HG02840 (cell line): ENCODE results near the gene PSMF1.

Experiments used
- ATAC-seq: cut with Tn5 transposase; IDR thresholded peaks from one replicate; pipeline ENCODE4 v1.9.1; 2021; ENCODE audit warnings: mild to moderate bottlenecking, moderate library complexity, moderate number of reproducible peaks; ENCODE audit not compliant: unreplicated experiment, low FRiP score

Gene PSMF1

GRCh38 chr20:1163105-1163504, 44.7 kb downstream of the PSMF1 start:
- no peak for ATAC-seq

GRCh38 chr20:1163653-1164052, 45.3 kb downstream of the PSMF1 start:
- no peak for ATAC-seq

GRCh38 chr20:1164871-1165270, 46.5 kb downstream of the PSMF1 start:
- no peak for ATAC-seq

- no peak for ATAC-seq
Measured at GRCh38 chr20:1165521-1165920, 47.1 kb downstream of the PSMF1 start.

- no peak for ATAC-seq
Measured at GRCh38 chr20:1165941-1166340, 47.5 kb downstream of the PSMF1 start.

- no peak for ATAC-seq
Measured at GRCh38 chr20:1166948-1167720, 48.7 kb downstream of the PSMF1 start.

- no peak for ATAC-seq
Measured at GRCh38 chr20:1169224-1169623, 50.8 kb downstream of the PSMF1 start.

- ATAC-seq, result no peak
Measured at GRCh38 chr20:1171461-1172093, 53.2 kb downstream of the PSMF1 start.

GRCh38 chr20:1173698-1174097, 55.3 kb downstream of the PSMF1 start:
- ATAC-seq, result no peak

GRCh38 chr20:1174787-1175186, 56.4 kb downstream of the PSMF1 start:
- ATAC-seq, result no peak

- no peak for ATAC-seq
Measured at GRCh38 chr20:1177680-1178079, 59.3 kb downstream of the PSMF1 start.

- ATAC-seq, result no peak
Measured at GRCh38 chr20:1178103-1178502, 59.7 kb downstream of the PSMF1 start.

- no peak for ATAC-seq
Measured at GRCh38 chr20:1178623-1179022, 60.2 kb downstream of the PSMF1 start.

- no peak for ATAC-seq
Measured at GRCh38 chr20:1180949-1181348, 62.5 kb downstream of the PSMF1 start.

- no peak for ATAC-seq
Measured at GRCh38 chr20:1182106-1182505, 63.7 kb downstream of the PSMF1 start.

- ATAC-seq, result no peak
Measured at GRCh38 chr20:1183153-1183552, 64.8 kb downstream of the PSMF1 start.

GRCh38 chr20:1184260-1184637, 65.8 kb downstream of the PSMF1 start:
- no peak for ATAC-seq

GRCh38 chr20:1184638-1185315, 66.4 kb downstream of the PSMF1 start, which contains the start of gene TMEM74B:
Gene TMEM74B, minus strand, starts transcription at chr20:1184981. Its CDS starts 1,180 bp downstream, at chr20:1183801.
- no peak for ATAC-seq

GRCh38 chr20:1185316-1185741, 66.9 kb downstream of the PSMF1 start:
- no peak for ATAC-seq

- no peak for ATAC-seq
Measured at GRCh38 chr20:1185790-1186334, 67.5 kb downstream of the PSMF1 start.

GRCh38 chr20:1186367-1186991, 68.1 kb downstream of the PSMF1 start:
- ATAC-seq, result no peak
